ENCODE measurements around the gene DIAPH3. TPM values are rescaled to one million over a fixed set of nuclear protein-coding genes. Genes with fewer than 3 reads are reported as not detected.

Gene DIAPH3
- total RNA-seq, 4 donors from 2014 or later: 0.27 to 3.9 (median 2.1) TPM

DNA sequence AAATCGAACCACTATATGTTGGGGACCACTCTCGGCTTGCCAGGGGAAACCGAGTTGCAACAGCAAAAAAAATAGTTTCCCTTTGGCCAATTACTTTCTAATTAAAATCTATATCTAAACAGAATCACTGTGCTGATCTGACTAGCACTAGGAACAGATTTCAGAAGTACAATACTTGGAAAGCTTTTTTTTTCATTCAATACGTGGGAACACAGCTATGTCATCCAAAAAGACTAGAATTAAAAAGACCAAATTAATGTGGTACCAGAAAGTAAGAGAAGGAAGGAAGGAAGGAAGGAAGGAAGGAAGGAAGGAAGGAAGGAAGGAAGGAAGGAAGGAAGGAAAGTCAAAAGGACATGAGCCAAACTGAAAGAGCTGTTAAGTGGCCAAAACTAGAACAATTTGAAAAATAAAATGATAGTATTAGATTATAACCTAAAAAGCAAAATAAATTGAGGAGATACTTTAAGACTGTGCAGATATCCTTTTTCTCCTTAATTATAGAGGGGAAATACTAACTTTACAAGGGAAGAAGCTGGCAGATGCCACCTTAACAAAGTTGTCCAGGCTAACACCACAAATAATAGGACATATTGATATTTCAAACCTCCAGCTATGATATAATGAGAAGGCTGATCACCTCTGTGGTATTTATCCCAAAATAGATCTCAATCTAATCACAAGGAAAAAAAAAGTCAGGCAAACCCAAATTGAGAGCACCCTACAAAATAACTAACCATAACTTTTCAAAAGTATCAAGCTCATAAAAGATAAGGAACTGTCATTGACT lies 63.9 kb downstream of the DIAPH3 start:
- DNase-seq (ENCODE audit: low spot score in 2 of 2): no peak
- no peak overlapping the region for H3K4me3 ChIP-seq (ENCODE audit: low read depth, poor library complexity, severe bottlenecking)
- TF ChIP-seq, protein P1, sequence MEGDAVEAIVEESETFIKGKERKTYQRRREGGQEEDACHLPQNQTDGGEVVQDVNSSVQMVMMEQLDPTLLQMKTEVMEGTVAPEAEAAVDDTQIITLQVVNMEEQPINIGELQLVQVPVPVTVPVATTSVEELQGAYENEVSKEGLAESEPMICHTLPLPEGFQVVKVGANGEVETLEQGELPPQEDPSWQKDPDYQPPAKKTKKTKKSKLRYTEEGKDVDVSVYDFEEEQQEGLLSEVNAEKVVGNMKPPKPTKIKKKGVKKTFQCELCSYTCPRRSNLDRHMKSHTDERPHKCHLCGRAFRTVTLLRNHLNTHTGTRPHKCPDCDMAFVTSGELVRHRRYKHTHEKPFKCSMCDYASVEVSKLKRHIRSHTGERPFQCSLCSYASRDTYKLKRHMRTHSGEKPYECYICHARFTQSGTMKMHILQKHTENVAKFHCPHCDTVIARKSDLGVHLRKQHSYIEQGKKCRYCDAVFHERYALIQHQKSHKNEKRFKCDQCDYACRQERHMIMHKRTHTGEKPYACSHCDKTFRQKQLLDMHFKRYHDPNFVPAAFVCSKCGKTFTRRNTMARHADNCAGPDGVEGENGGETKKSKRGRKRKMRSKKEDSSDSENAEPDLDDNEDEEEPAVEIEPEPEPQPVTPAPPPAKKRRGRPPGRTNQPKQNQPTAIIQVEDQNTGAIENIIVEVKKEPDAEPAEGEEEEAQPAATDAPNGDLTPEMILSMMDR (IDR thresholded peaks at IDR 0.05): no peak
- no peak for TF ChIP-seq POLR2A (IDR thresholded peaks at IDR 0.05)
- WGBS, 2 donors: 86 to 89% methylated on average over 4 of the region's 4 CpGs
- intact Hi-C loops (cut with DNase I; ENCODE audit: low total_unique reads): no loop called here

DNA sequence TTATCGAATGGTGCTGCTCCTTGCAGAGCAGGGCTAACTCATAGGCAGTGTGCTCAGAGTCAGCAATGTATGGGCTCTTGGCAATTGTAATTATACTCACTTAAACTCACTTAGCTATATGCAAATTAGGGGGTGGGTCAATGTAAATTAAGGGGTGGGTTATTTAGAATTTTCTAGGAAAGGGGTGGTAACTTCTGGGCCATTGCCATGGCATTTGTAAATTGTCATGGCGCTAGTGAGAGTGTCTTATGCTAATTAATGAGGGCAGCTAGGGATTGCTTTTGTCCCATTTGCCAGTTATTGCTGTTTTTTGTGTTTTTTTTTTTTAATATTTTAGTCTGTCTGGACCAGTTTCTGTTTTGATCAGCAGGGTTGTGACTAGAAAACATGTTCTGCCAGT lies 68.4 kb downstream of the DIAPH3 start:
- WGBS, 2 donors: 84 to 88% methylated on average over 2 of the region's 2 CpGs
- H3K4me3 ChIP-seq (ENCODE audit: low read depth, poor library complexity, severe bottlenecking): no peak overlapping the region
- TF ChIP-seq, protein P1 (IDR thresholded peaks at IDR 0.05): no peak
- TF ChIP-seq POLR2A (IDR thresholded peaks at IDR 0.05): no peak
- DNase-seq (ENCODE audit: low spot score in 2 of 2): no peak
- intact Hi-C loops (cut with DNase I; ENCODE audit: low total_unique reads): no loop called here

DNA sequence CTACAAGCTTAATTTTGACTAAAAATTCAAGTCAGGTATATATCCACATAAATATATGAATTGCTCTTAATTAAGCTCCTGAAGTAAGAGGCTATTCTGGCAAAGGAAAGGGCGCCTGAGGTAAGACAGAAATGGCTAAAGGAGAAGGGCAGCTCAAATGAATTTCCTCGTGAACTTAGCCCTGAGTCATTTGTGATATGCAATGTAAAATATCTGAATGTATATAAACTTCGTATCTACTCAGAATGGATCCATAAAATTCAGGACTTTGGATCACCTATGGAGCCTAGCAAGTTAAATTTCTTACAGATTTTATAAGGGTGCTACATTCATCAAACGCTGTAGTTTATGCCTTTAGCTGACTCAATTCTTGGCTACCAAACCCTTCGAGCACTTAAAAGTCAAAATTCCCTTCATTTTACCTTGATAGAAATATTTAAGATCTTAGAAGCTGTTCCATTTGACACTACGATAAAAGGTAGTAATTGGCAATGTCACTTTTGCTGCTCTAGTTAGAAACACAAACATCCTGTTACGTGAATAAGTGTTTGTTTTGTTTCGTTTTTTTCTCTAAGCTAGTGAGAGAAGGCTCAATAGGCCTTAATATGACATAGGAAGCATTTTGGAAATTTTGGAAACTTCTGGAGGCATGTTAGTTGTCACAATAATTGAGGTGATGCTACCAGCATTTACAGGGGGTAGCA lies 69.2 kb downstream of the DIAPH3 start:
- intact Hi-C loops (cut with DNase I; ENCODE audit: low total_unique reads): no loop called here
- no peak overlapping the region for H3K4me3 ChIP-seq (ENCODE audit: low read depth, poor library complexity, severe bottlenecking)
- no peak for DNase-seq (ENCODE audit: low spot score in 2 of 2)
- TF ChIP-seq, protein P1 (IDR thresholded peaks at IDR 0.05): no peak
- no peak for TF ChIP-seq POLR2A (IDR thresholded peaks at IDR 0.05)
- 77 to 96% methylated on average over 8 of the region's 8 CpGs for WGBS, 2 donors

DNA sequence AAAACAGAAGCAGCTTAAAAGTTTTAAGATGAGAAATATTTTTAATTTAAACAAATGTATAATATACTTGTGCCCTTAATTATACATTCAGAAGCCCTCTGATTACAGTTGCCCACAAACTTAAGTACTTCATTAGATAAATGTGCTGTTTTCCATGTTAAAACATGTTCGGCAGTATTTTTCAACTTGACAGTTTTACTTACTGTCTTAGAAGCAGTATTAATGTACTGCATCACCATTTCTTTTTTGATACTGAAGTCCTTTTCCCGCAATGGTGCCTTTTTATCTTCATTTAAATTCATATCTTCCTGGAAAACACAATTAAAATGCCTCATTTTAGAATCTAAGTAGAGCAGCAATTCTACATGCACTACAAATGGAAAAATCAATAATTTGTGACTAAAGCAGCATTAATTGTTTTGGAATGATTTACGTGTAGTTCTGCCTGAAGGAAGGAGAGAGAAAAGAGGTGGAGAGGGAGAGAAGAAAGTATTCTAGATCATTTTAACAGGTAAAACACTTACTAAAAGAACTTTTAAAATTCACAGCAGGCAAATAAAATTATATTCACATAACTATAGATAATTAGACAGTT lies 70.2 kb downstream of the DIAPH3 start:
- TF ChIP-seq, protein P1 (IDR thresholded peaks at IDR 0.05): no peak
- no peak for TF ChIP-seq POLR2A (IDR thresholded peaks at IDR 0.05)
- WGBS, 2 donors: 65 to 70% methylated on average over 3 of the region's 3 CpGs
- intact Hi-C loops (cut with DNase I; ENCODE audit: low total_unique reads): no loop called here
- no peak overlapping the region for H3K4me3 ChIP-seq (ENCODE audit: low read depth, poor library complexity, severe bottlenecking)
- DNase-seq (ENCODE audit: low spot score in 2 of 2): no peak

DNA sequence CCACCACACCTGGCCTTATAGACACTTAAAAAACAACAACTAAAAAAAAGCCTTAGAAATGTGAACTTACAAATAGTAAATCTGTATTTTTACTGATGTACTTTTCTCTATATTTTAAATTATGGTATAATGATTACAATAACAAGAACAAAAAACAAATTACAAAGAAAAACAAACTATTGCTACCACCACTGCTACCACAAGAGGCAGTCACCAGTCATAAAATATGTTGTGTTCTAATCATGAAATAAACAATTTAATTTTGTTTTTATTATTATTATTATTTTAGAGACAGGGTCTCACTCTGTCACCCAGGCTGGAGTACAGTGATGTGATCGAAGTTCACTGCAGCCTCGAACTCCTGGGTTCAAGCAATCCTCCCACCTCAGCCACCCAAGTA lies 72.2 kb downstream of the DIAPH3 start:
- WGBS, 2 donors: 100% methylated on average over 2 of the region's 2 CpGs
- DNase-seq (ENCODE audit: low spot score in 2 of 2): no peak
- intact Hi-C loops (cut with DNase I; ENCODE audit: low total_unique reads): no loop called here
- no peak overlapping the region for H3K4me3 ChIP-seq (ENCODE audit: low read depth, poor library complexity, severe bottlenecking)
- no peak for TF ChIP-seq POLR2A (IDR thresholded peaks at IDR 0.05)
- TF ChIP-seq, protein P1 (IDR thresholded peaks at IDR 0.05): no peak

All from lower leg skin (tissue), 4 donors.